C4-2B (cell line): Measurements from ENCODE around the gene HDGFL2.

Experiments
- H3K27ac ChIP-seq: fragments of 450-650 bp; 2 replicates; pipeline ENCODE4 v1.5.1; 2017
- ZFX ChIP-seq: fragments of 450-650 bp; IDR thresholded peaks from 2 replicates; pipeline ENCODE4 v1.6.1; 2017
- TF ChIP-seq, protein P1 (sequence below): fragments of 450-650 bp; conservative IDR thresholded peaks from 2 replicates; pipeline ENCODE4 v1.5.1; 2017; ENCODE audit warnings: mild to moderate bottlenecking

Gene HDGFL2

DNA sequence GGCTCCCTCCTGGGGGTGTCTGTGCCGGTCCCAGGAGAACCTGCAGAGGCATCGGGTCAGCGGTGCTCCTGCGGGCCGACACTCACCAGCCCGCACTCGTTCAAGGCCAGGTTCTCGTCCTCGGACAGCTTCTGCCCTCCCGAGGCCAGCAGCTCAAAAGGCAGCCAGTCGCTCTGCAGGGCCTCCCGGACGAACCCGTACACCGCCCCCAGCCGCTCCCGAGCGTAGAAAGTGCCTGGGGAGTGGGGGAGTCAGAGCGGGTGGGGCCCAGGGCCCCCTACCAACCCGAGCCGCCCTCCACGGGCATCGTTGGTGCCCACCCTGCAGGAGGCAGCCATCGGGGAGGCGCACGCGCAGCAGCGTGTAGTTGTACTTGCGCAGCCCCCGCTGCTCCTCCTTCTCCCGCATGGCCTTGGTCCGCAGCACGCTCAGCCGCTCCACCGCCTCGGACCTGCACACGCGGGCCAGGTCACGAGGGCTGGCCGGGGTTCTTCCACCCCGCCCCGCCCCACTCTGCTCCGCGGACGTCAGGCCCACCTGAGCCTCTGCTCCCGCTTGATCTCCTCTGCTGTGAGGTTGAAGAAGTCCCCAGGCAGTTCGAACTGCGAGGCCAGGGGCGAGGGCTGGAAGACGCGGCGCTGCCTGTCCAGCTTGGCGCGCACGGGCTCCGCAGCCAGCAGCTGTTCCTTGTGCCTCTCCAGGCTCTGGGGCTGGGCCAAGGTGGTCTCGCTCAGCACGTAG, 26.0 kb upstream of the HDGFL2 start:
- no peak overlapping the region for H3K27ac ChIP-seq
- TF ChIP-seq, protein P1, sequence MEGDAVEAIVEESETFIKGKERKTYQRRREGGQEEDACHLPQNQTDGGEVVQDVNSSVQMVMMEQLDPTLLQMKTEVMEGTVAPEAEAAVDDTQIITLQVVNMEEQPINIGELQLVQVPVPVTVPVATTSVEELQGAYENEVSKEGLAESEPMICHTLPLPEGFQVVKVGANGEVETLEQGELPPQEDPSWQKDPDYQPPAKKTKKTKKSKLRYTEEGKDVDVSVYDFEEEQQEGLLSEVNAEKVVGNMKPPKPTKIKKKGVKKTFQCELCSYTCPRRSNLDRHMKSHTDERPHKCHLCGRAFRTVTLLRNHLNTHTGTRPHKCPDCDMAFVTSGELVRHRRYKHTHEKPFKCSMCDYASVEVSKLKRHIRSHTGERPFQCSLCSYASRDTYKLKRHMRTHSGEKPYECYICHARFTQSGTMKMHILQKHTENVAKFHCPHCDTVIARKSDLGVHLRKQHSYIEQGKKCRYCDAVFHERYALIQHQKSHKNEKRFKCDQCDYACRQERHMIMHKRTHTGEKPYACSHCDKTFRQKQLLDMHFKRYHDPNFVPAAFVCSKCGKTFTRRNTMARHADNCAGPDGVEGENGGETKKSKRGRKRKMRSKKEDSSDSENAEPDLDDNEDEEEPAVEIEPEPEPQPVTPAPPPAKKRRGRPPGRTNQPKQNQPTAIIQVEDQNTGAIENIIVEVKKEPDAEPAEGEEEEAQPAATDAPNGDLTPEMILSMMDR = no peak
- no peak for TF ChIP-seq ZFX

DNA sequence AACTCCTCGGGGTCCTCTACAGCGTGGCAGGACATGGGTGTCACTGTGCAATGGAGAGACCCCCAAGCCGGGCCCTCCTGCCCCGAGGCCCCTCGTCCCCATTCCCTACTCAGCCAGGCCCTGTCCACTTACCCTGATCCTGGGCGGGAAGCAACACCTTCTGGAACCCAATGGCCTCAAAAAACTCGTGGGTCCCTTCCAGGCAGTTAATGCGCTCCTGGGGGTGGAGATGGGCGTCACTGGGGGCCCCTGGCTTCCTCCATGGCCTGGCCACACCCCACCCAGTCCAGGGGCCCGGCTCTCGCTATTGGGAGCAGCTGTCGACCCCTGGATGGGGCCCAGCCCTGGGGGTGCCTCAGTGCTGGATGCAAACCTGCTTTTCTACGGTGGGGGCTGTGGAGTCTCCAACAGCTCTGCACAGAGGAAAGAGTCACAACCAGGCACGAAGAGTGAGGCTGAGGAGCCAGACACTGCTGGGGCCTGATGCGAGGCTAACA, 25.3 kb upstream of the HDGFL2 start:
- H3K27ac ChIP-seq = no peak overlapping the region
- TF ChIP-seq ZFX = no peak
- TF ChIP-seq, protein P1 = no peak

GRCh38 chr19:4447327-4448146, 24.6 kb upstream of the HDGFL2 start:
- TF ChIP-seq, protein P1 = no peak
- no peak for TF ChIP-seq ZFX
- H3K27ac ChIP-seq = no peak overlapping the region

GRCh38 chr19:4448147-4448985, 23.7 kb upstream of the HDGFL2 start:
- no peak overlapping the region for H3K27ac ChIP-seq
- no peak for TF ChIP-seq ZFX
- TF ChIP-seq, protein P1 = no peak

- TF ChIP-seq ZFX = no peak
- TF ChIP-seq, protein P1 = no peak
- no peak overlapping the region for H3K27ac ChIP-seq
Measured at GRCh38 chr19:4449022-4449638, 23.0 kb upstream of the HDGFL2 start.

- TF ChIP-seq, protein P1 = no peak
- no peak for TF ChIP-seq ZFX
- H3K27ac ChIP-seq = no peak overlapping the region
Measured at GRCh38 chr19:4449639-4450028, 22.5 kb upstream of the HDGFL2 start.
